Stimulated activated CD8-positive, alpha-beta memory T cell treated with anti-CD3 and anti-CD28 coated beads, Interleukin-4, amount 100 ng/mL, for 48 hours (primary cell): ENCODE data around the gene IQCE.
A peak's percentile ranks its signal among the peaks of the same experiment; 100 is the strongest.
"Not testable (repeated sequence)": the region's sequence is repeated elsewhere in the genome, so short reads cannot be mapped to it uniquely, and the experiment has no call there.

Source experiments
- DNase-seq: peaks from one replicate; pipeline ENCODE4 v3.0.0-alpha.2; 2020

IQCE gene

GRCh38 chr7:2604608-2605174, 45.9 kb downstream of the IQCE start:
- no peak for DNase-seq

- DNase-seq = no peak
Measured at GRCh38 chr7:2605608-2606538, 47.1 kb downstream of the IQCE start.

GRCh38 chr7:2606539-2606936, 47.8 kb downstream of the IQCE start:
- no peak for DNase-seq

- DNase-seq = no peak
Measured at GRCh38 chr7:2607122-2607922, 48.5 kb downstream of the IQCE start.

GRCh38 chr7:2607923-2608904, 49.4 kb downstream of the IQCE start:
- DNase-seq = no peak

GRCh38 chr7:2608921-2609411, 50.2 kb downstream of the IQCE start:
- no peak for DNase-seq

GRCh38 chr7:2609646-2610045, 50.9 kb downstream of the IQCE start:
- DNase-seq = not testable (repeated sequence)

GRCh38 chr7:2610466-2610865, 51.7 kb downstream of the IQCE start:
- no peak for DNase-seq

- DNase-seq = no peak
Measured at GRCh38 chr7:2610898-2611297, 52.1 kb downstream of the IQCE start.

- no peak for DNase-seq
Measured at GRCh38 chr7:2611401-2611800, 52.6 kb downstream of the IQCE start.

- no peak for DNase-seq
Measured at GRCh38 chr7:2611922-2612321, 53.1 kb downstream of the IQCE start.

- peak; percentile 40 for DNase-seq
Measured at GRCh38 chr7:2612445-2613097, 53.8 kb downstream of the IQCE start.

GRCh38 chr7:2613098-2613930, 54.5 kb downstream of the IQCE start:
- DNase-seq = no peak

- DNase-seq = no peak
Measured at GRCh38 chr7:2613931-2614600, 55.3 kb downstream of the IQCE start.

GRCh38 chr7:2614631-2615330, 56.0 kb downstream of the IQCE start:
- DNase-seq = no peak

GRCh38 chr7:2616387-2617324, 57.9 kb downstream of the IQCE start:
- no peak for DNase-seq

GRCh38 chr7:2617325-2617905, 58.6 kb downstream of the IQCE start:
- DNase-seq = no peak

- no peak for DNase-seq
Measured at GRCh38 chr7:2619116-2619515, 60.3 kb downstream of the IQCE start.
